K562 (cell line): ENCODE data around the gene PRAC1. TPM values are rescaled to one million over a fixed set of nuclear protein-coding genes. Genes with fewer than 3 reads are reported as not detected.

ENCODE experiments used
- ATAC-seq: fragments of 200-7000 bp; cut with Tn5 transposase; 3 replicates; pipeline ENCODE4 v1.9.1; 2020; ENCODE audit warnings: moderate library complexity
- BruUV-seq: library from RNA; stranded (reverse); fragments of 400-500 nt; replicated peaks from 2 replicates; lab custom pipeline; 2021; lab: Mats Ljungman, UMichigan
- CTCF ChIA-PET: fragments of 300-600 bp; formaldehyde crosslinking; extraction: SDS; loops from one replicate; lab custom pipeline; 2021; ENCODE audit warnings: low intra/inter-chr PET ratio; lab: Yijun Ruan, JAX
- POLR2A ChIA-PET: fragments of 300-600, 350-650 bp; sonication (Branson Sonifier 250); formaldehyde crosslinking; extraction: SDS; loops from one replicate; lab custom pipeline; 2021; ENCODE audit warnings: antibody characterized with exemption, inconsistent platforms; lab: Yijun Ruan, JAX
- DNase-seq, 4 experiments: peaks; one replicate each; pipeline versions ENCODE4 v3.0.0 to v3.0.0-alpha.2; 2011 to 2018; ENCODE audit warnings: low spot score in 3 of 4, mixed read lengths in 3 of 4; ENCODE audit errors: extremely low read depth in 1 of 4
- FAIRE-seq: peaks from 2 replicates; lab custom pipeline; 2011; peaks lifted over from hg19 to GRCh38; lab: Jason Lieb, UNC
- H2AFZ ChIP-seq: 2 replicates; pipeline ENCODE4 v1.6.0; 2011; ENCODE audit warnings: low read depth, low read length, control low read depth, inconsistent platforms
- H3K27ac ChIP-seq: fragments of 200-600 bp; 3 replicates; pipeline ENCODE4 v1.8.0; 2011; ENCODE audit warnings: low read depth, mild to moderate bottlenecking, control low read depth, inconsistent platforms, low read length, moderate library complexity, mixed read lengths; ENCODE audit errors: extremely low read depth
- H3K27me3 ChIP-seq, 2 experiments: fragments of 300-600 bp in 1 of 2; 2 replicates in 1 of 2; 3 replicates in 1 of 2; pipeline versions ENCODE4 v1.6.0 to v1.8.0; 2011; ENCODE audit warnings: inconsistent platforms in 2 of 2, low read length in 2 of 2, mild to moderate bottlenecking in 1 of 2, mixed read lengths in 1 of 2, moderate library complexity in 1 of 2; ENCODE audit not compliant: control insufficient read depth in 2 of 2, insufficient read depth in 2 of 2
- H3K36me3 ChIP-seq: fragments of 300-600 bp; 3 replicates; pipeline ENCODE4 v1.8.0; 2011; ENCODE audit warnings: mild to moderate bottlenecking, low read length, inconsistent platforms; ENCODE audit not compliant: control insufficient read depth, insufficient read depth
- H3K4me1 ChIP-seq, 2 experiments: fragments of 200-600 bp in 1 of 2; replicated peaks in 1 of 2; 2 replicates in 1 of 2; 3 replicates in 1 of 2; pipeline versions ENCODE4 v1.5.1 to v1.8.0; 2011; ENCODE audit warnings: inconsistent platforms in 2 of 2, low read length in 2 of 2, mild to moderate bottlenecking in 1 of 2, mixed read lengths in 1 of 2, moderate library complexity in 1 of 2; ENCODE audit not compliant: control insufficient read depth in 2 of 2, insufficient read depth in 2 of 2
- H3K4me2 ChIP-seq: 2 replicates; pipeline ENCODE4 v1.6.1; 2011; ENCODE audit warnings: low read length, control low read depth, inconsistent platforms, mixed read lengths; ENCODE audit not compliant: insufficient read depth
- H3K4me3 ChIP-seq: fragments of 200-600 bp; sonication (generic), shearing (Covaris generic); 2 replicates; pipeline ENCODE4 v1.5.1; 2016; ENCODE audit warnings: control low read depth, inconsistent platforms
- H3K79me2 ChIP-seq: fragments of 200-600 bp; 3 replicates; pipeline ENCODE4 v1.8.0; 2011; ENCODE audit warnings: low read length, inconsistent platforms; ENCODE audit not compliant: control insufficient read depth, insufficient read depth
- H3K9ac ChIP-seq, 2 experiments: 2 replicates each; pipeline versions ENCODE4 v1.6.0 to v1.6.1; 2011; ENCODE audit warnings: low read depth in 2 of 2, low read length in 2 of 2, control low read depth in 1 of 2, inconsistent platforms in 1 of 2, mild to moderate bottlenecking in 1 of 2, mixed read lengths in 1 of 2; ENCODE audit not compliant: insufficient read depth in 1 of 2
- H3K9me1 ChIP-seq: one replicate; pipeline ENCODE4 v1.6.0; 2011; ENCODE audit warnings: inconsistent platforms, mild to moderate bottlenecking, low read length, moderate library complexity; ENCODE audit not compliant: control insufficient read depth, insufficient read depth
- H3K9me3 ChIP-seq: replicated peaks from 2 replicates; pipeline ENCODE4 v1.5.1; 2011; ENCODE audit warnings: low read depth, low read length, inconsistent platforms; ENCODE audit not compliant: control insufficient read depth, insufficient read depth
- H4K20me1 ChIP-seq: replicated peaks from 2 replicates; pipeline ENCODE4 v1.6.1; 2011; ENCODE audit warnings: low read length, inconsistent platforms, mixed read lengths; ENCODE audit not compliant: control insufficient read depth, insufficient read depth
- EZH2 ChIP-seq: IDR thresholded peaks from 2 replicates; pipeline ENCODE4 v1.6.1; 2012; ENCODE audit warnings: low read depth, mild to moderate bottlenecking, inconsistent platforms, low read length, borderline replicate concordance
- KLF10 ChIP-seq: fragments of 250-450 bp; sonication (Bioruptor Pico); IDR thresholded peaks from 2 replicates; pipeline ENCODE4 v1.6.1; 2021; ENCODE audit warnings: matching md5 sums
- POLR2AphosphoS5 ChIP-seq: IDR thresholded peaks from 2 replicates; pipeline ENCODE4 v1.6.1; 2011; ENCODE audit warnings: mild to moderate bottlenecking, low read depth, low read length, moderate library complexity; ENCODE audit not compliant: control insufficient read depth, insufficient read depth
- SMAD3 ChIP-seq: fragments of 450-650 bp; formaldehyde crosslinking; conservative IDR thresholded peaks from 2 replicates; pipeline ENCODE4 v1.4.0; 2020; ENCODE audit warnings: mild to moderate bottlenecking
- WGBS: fragments of 100-300 bp; shearing (Covaris generic); methylation state at CpG from one replicate; pipeline ENCODE4 v1.1.6; 2016; ENCODE audit warnings: low coverage, mixed read lengths; ENCODE audit not compliant: insufficient coverage; ENCODE audit errors: missing lambda C conversion rate; 5-methylcytosine and 5-hydroxymethylcytosine counted together
- in situ Hi-C: fragments of 300-500 bp; cut with MboI; formaldehyde crosslinking; loops from 4 replicates; pipeline ENCODE4 v1.15.0; 2018; ENCODE audit warnings: inconsistent platforms, mixed read lengths
- intact Hi-C: fragments of 100-400 bp; cut with micrococcal nuclease; formaldehyde crosslinking; loops from 2 replicates; pipeline ENCODE4 v1.14.2; 2022
- polyA plus RNA-seq, 8 experiments: library from polyadenylated mRNA; depleted of rRNA in 4 of 8; stranded (reverse) in 5 of 8; unstranded in 3 of 8; fragments of >200 nt; fragmentation: Nextera tagmentation in 2 of 8; fragmentation: Illumina TruSeq in 1 of 8; extraction: Ambion mirVana in 2 of 8; extraction: Trizol in 1 of 8; gene quantifications; 2 replicates each; pipeline versions ENCODE4 v1.2.1 to v1.2.3, GENCODE V29; 2011 to 2014; ENCODE audit warnings: inconsistent platforms in 1 of 8, missing spikeins in 1 of 8
- total RNA-seq, 7 experiments: library from RNA; depleted of rRNA in 6 of 7; stranded (reverse); fragments of >200 nt in 6 of 7; fragmentation: Illumina TruSeq in 2 of 7; extraction: Trizol in 2 of 7; gene quantifications; 2 replicates each; pipeline versions ENCODE4 v1.2.1 to v1.2.3, GENCODE V29; 2011 to 2021; ENCODE audit warnings: low replicate concordance in 1 of 7

PRAC1 gene
- total and polyA plus RNA-seq, 9 of the 15 experiments (the other 6 are each of a cell fraction or from before 2014, with no cell fraction given), result not detected

DNA sequence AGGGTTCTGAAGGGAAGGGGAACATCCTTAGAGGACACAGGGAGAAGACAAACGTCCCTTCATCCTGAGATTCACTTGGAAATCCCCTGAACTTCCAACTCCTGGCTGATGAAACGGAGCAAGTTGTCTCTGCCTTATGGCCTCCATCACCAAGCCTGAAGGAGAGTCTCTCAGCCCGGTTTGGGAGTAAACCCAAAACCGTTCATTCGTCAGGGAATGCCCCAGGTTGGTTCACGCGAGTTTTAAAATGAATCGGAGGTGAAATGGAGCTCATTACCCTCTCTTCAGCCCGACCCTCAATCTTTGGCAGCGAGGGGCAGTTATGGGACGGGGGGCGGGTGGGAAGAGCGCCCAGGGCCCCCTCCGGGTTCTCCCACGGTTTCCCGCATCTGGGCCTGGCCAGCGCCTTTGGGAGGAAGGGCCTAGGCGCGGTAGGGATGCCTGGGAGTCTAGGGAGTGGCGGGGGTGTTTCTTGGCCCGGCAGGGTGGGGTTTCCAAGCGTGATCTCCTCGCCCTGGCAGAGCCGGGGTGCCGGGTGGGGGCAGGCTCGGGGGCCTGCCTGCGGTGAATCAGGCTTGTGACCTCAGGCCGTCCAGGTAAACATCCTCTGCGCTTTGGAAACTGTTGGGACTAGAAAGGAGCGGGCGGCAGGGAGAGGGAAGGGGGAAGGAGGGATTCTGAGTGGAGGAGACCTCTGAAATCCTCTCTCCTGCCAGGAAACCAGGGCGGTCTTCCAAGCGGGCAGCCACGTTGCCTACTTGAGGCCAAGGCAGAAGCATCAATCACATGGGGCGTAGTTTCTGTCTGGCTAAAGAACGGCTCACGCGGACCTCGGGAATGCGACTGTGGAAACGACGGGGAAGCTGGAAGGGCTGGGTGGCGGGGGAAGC lies 30.3 kb upstream of the PRAC1 start:
- intact Hi-C loops, result no loop called here
- ChIA-PET CTCF (no interaction called here), POLR2A (no interaction called here)
- Histone ChIP-seq H3K4me1 (peaks cover 0 to 13% of the 10 kb centered on the region in 2 experiments; a peak in 2 of 5 replicates), H4K20me1 (peaks cover 10% of the 10 kb centered on the region; the same call in 1 of the 2 replicates), H3K9ac (no peak overlapping the region), H3K4me2 (no peak overlapping the region), H3K4me3 (no peak overlapping the region), H3K9me1 (no peaks in the 10 kb centered on the region), H3K36me3 (no peaks in the 10 kb centered on the region), H3K79me2 (no peaks in the 10 kb centered on the region), H2AFZ (no peak overlapping the region), H3K27ac (no peak overlapping the region), H3K27me3 (peaks cover 80 to 83% of the 10 kb centered on the region in 2 experiments), H3K9me3 (no peaks in the 10 kb centered on the region)
- WGBS, result 1% methylated on average over 34 of the region's 43 CpGs
- BruUV-seq, result no TSS peak
- FAIRE-seq (no peak), ATAC-seq (no peak), DNase-seq (no peak)
- in situ Hi-C loops, result no loop called here
- TF ChIP-seq POLR2AphosphoS5 (no peak), SMAD3 (CRISPR knock-in tag) (no peak), KLF10 (CRISPR knock-in tag) (no peak), EZH2 (peak; percentile 71; the same call in 1 of the 2 replicates)
